NB4 (cell line): Measurements from ENCODE around the gene SYNE1.

Experiments used
- MYC ChIP-seq: IDR thresholded peaks from 2 replicates; pipeline ENCODE4 v1.6.1; 2011; ENCODE audit warnings: low read depth, low read length
- POLR2A ChIP-seq: IDR thresholded peaks from 2 replicates; pipeline ENCODE4 v1.6.1; 2011; ENCODE audit warnings: mild to moderate bottlenecking; ENCODE audit not compliant: insufficient read length; ENCODE audit errors: extremely low read depth
- TF ChIP-seq, protein P1 (sequence below): IDR thresholded peaks from one replicate; pipeline ENCODE4 v1.5.1; 2012; ENCODE audit warnings: low read depth, low read length
- TF ChIP-seq, protein P2 (sequence below): IDR thresholded peaks from 2 replicates; pipeline ENCODE4 v1.6.1; 2011; ENCODE audit warnings: low read depth, low read length

DNA sequence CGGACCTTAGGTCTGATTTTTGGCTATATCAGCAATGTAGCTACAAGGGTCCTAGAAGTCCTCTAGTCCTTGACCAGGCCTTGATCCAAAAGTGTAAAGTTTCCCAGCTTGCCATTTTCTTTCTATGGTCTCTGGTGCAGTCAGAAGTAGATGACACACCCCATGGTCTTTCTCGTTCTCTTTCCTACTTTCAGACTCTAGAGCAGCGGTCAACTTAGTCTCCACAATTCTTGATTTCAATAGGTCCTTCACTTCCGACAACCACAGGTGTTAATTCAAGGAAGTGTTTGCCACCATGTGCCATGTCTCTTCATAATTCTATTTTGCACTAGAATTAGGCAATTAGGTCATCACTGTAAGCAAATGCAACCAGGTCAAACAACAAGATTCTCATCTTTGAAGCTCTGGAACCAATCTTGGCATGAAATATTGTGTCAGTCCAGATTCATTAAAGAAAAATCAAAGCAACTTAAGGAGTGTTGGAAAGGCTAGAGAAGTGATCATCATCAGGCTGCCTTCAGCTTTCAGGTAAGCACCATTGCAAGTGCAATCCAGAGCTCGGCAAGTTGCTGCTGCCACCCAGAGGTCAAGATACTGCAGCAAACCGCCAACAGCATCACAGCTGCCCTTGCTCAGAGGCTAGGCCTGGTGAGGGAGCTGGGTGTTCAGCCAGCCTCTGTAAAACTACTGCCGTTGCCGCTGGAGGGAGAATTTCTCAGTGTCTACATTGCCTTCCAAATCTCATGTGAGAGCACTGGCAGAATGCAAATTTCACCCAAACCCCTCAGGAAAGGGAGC, 5.6 kb upstream of the SYNE1 start:
- TF ChIP-seq, protein P1, sequence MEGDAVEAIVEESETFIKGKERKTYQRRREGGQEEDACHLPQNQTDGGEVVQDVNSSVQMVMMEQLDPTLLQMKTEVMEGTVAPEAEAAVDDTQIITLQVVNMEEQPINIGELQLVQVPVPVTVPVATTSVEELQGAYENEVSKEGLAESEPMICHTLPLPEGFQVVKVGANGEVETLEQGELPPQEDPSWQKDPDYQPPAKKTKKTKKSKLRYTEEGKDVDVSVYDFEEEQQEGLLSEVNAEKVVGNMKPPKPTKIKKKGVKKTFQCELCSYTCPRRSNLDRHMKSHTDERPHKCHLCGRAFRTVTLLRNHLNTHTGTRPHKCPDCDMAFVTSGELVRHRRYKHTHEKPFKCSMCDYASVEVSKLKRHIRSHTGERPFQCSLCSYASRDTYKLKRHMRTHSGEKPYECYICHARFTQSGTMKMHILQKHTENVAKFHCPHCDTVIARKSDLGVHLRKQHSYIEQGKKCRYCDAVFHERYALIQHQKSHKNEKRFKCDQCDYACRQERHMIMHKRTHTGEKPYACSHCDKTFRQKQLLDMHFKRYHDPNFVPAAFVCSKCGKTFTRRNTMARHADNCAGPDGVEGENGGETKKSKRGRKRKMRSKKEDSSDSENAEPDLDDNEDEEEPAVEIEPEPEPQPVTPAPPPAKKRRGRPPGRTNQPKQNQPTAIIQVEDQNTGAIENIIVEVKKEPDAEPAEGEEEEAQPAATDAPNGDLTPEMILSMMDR, result peak; percentile 47
- TF ChIP-seq POLR2A (no peak), MYC (no peak)
- TF ChIP-seq, protein P2, sequence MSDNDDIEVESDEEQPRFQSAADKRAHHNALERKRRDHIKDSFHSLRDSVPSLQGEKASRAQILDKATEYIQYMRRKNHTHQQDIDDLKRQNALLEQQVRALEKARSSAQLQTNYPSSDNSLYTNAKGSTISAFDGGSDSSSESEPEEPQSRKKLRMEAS, result no peak
